ENCODE data around the gene KLK12.
"Not testable (repeated sequence)": the region's sequence is repeated elsewhere in the genome, so short reads cannot be mapped to it uniquely, and the experiment has no call there.

KLK12 gene

DNA sequence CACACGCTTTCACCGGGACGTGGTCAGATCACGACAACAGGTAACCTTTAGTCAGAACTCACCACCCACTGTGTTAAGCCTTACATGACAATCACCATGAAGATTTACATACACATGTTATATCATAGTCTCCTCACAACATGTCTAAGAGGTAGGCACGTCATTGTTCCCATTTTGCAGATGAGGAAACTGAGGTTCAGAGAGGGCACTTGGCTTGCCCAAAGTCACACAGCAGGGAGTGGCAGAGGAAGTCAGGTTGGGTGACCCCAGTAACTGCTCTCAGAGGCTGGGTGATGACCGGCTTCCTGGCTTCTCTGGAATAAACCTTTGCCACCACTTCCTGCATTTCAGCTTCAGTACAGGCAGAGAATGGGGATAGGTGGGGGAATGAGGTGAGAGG, 20.6 kb downstream of the KLK12 start:
- no peak for DNase-seq

DNA sequence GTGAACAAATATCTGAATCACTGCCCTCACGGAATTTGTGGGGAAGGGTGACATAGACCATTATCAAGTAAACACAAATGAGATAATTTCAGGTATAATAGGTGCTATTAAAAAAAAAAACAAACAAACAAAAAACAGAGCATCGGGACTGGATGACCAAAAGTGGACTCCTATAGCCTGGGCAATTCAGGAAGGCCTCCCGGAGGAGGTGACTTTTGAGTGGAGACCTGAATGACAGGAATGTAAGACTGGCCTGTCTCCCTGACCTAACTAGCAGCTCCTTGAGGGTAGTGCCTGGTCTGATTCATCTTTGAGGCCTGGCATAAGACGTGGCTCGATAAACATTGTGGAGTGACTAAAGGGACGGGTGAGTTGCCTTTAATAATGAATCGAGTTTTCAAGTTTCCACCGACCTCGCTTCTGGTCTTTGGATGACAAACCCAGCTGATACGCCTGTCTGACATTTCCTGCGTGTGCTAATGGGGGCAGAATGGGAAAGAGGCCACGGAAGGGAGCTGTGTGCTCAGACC, 22.1 kb downstream of the KLK12 start:
- DNase-seq = no peak

DNA sequence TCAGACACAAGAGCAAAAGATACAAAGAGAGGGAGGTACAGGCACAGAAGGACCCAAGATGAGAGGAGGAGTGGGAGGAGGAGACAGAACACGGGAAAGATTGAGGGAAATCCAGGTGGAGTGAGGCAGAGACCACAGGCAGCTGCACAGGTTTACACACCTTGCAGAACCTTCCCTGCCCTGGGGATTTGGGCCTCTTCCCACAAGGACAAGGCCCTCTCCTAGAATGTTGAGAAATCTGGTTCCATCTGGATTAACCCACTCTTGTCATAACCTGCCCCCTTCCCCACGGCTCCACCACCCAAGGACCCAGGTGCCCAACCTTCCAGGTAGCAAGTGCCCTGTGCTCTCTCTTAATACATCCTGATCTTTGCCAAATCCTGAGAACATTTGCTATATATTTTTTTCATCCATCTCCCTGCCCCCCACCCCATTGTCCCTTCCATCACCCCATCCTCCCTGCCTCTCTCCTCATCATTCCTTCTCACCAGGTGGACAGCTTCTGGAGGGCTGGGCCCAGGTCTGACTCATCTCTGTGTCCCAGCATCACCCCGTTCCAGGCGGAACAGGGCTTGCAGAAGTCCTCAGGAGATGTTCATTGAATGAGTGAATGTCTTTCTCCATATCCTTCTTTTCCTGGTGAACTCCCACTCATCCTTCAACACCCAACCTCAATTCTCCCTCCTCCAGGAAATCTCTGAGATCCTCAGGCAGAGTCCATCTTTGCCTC, 24.6 kb downstream of the KLK12 start:
- DNase-seq = no peak

DNA sequence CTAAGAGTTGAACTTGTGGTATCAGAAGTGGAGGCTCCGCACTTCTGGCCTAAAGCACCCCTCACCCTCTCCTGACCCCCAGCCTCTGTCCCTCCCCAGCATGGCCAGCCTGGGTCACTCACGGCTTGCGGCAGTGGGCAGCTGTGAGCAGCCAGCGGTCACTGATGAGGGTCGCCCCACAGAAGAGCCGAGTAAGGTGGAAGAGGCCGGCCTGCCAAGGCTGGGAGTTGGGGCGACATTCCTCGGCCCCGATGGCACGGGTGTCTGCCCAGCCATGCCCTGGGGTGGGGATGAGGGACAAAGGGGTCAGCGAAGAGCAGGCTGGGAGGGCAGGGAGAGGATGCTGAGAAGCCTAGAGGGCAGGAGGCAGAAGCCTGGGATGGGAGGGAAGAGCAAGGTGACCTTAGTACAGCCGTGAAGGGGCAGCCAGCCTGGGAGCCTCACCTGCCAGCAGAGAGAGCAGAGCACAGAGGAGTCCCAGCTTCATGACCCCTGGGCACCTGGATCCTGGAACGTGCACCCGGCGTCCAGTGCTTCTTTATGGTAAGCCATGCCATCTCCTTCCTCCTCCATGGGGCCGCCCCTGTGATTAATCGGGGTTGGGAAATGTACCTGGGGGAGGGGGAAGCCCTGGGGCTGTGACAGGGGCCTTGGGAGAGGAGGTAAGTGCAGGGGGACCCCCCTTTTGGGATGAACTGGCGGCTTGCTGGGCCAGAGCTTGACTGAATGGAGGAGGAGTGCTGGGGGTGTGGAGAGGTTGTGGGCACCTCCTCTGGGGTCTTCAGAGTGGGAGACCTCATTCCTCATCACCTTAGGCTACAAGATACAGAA, 25.5 kb downstream of the KLK12 start:
- DNase-seq = no peak

DNA sequence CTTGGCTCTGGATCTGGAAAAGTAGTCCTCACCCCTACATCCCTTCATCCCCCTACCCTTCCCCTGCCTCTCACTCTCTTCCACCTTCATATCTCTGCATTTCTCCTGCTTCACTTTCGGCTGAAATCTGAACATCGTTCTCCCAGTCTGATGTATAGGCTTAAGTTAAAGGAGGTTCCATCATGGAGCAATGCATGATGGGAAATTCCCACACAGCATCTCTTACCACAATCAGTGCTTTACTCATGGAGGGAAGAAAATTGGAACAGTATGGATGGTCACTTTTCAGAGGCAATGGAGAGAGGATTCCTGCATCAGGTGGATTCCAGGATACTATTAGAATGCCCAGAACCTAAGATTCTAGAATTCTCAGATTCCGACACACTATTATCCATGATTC, 27.3 kb downstream of the KLK12 start:
- DNase-seq = no peak

DNA sequence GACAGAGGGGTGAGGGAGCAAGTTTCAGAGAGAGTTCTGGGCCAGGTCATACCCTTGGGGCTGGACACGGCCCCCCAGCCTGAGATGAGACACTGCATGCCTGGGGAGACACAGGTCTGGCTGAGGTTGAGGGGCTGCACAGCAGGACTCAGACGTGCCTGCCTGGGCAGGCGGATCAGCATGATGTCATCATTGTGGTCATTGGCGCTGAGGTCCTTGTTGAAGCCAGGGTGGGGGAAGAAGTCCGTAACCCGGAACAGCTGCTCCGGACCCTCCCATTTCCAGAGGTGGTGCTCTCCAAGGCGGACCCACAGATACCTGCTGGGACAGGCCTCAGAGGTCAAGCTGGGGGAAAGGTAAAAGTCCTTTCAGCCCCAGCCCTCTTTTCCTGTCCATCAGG, 28.4 kb downstream of the KLK12 start:
- DNase-seq = no peak

DNA sequence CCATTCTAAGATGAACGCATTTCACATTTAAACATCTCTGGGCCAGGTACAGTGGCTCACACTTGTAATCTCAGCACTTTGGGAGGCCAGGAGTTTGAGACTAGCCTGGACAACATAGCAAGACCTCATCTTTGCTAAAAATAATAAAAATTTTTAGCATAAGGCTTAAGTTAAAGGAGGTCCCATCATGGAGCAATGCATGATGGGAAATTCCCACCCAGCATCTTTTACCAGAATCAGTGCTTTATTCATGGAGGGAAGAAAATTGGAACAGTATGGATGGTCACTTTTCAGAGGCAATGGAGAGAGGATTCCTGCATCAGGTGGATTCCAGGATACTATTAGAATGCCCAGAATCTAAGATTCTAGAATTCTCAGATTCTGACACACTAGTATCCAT, 29.6 kb downstream of the KLK12 start:
- DNase-seq = no peak

DNA sequence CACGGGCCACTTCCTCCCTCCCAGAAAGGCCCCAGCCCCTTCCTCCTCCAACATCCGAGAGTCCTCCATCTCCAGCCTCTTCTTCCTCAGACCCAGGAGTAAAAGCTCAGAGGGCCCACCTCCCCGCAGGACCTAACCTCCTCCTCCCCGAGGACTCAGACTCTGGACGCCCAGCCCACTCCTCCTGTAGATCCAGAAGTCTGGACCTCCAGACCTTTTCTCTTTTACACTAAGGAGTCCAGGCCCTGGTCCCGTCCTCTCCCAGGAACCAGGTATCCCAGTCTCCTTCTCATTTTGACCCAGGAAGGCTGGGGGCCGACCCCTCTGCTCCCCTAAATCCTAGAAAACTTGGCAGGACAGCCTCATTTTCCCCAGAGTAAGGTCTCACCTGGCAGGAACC, 31.5 kb downstream of the KLK12 start:
- no peak for DNase-seq

DNA sequence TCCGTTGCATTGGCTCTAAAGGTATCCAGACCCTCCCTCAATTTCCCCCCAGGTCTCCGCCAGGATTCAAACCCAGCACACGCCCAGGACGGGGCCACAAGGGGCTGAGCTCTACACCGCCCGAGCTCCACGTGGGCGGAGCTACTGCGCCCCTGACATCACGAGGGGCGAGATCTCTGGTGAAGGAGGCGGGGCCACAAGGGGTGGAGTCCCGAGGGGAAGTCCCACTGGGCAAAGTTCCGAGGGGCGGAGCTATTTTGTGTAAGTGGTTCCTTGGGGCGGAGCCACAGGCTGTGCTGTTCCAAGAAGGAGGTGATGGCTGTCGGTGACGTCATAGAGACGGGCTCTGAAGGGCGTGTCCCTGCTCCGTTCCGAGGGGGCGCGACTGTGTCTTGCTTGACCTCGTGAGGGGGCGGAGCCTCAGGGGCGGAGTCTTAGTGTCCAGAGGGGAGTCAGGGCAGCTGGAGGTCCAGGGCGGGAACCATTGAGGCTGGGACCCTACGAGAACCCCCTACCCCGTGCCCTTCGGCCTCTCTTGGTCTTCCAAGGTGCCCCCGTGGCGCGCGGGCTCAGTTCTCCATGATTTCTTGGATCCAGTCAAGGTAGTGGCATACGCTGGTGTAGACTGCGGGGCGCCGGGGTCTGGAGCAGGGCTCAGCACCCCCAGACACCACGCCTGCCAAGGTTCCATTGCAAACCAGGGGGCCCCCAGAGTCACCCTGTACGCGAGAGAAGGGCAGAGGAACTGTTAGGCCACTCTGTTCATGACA, 32.1 kb downstream of the KLK12 start:
- peak in 1 of 2 donors; percentile 17 for DNase-seq

DNA sequence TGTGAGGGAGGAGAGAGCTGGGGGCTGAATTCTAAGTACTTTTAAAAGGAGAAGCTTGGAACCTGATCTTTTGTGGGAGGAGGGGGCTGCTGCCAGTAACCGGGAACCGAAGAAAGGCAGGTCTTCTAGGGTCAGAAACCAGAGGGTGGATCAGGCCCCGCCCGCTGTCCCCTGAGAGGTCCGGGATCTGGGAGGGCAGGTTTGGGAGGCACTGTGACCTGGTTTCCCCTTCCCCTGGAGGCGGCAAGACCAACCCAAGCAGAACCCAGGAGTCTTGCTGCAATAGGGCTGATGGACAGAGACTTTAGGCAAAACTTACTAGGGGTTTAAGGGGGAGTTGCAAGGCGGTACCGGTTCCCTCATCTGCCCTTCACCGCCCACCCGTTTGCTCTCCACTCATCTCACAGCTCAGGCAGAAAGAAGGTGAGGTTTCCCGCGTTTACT, 32.7 kb downstream of the KLK12 start:
- no peak for DNase-seq

DNA sequence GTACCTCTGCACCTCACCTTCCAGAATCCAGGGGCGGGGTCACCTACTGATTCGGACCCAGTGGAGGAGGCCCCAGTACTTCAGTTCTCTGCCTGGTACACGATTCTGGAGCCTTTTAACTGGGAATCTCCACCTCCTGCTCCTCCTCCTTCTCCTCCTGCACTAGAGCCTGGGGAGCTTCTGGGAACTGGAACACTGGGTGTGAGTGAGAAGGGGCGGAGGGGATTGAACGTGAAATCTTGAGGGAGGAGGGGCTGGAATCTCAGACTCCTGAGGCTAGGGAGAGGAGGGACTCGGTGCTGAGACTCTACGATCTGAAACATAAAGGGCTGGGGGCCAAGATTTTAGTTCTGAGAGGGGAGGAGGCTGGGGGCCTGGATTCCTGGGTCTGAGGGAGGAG, 33.3 kb downstream of the KLK12 start, which contains the start of gene KLK8:
TSS of gene KLK8 (minus strand) at position 90 of the 400 bp plus-strand sequence. CDS start 437 bp downstream, outside the sequence.
- no peak for DNase-seq

DNA sequence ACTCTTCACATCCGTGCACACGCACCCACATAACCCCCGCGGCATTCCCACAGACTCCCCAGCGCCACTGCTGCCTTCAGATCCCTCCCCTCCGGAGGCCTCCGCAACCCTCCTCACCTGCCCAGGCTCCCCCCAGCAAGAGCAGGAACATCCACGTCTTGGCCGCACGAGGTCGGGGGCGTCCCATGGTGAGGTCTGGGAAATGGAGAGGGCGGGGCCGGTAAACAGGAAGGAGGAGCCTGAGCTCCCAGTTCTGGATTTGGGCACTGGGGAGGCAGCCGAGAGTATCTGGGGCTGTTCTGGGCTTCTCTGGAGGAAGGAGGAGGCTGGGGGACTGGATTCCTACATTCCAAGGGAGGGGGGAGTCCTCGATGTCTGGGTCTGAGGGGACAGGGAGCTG, 33.8 kb downstream of the KLK12 start:
- no peak for DNase-seq

DNA sequence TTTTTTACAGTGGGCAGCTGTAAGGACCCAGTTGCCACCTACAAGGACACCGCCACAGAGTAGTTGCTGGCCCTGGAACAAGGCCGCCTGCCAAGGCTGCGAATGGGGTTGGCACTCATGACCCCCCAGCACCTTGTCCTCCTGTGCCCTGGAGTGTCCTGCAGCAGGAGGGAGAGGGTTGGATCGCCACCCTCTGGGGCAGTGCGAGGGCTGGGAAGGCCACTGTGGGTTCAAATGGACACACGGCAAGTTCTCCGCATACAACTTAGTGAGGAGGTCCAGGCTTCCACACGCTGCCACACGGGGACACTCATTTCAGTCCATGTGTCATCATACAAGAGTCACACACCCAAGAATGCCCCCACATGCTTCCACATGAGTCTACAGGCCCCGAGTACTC, 34.4 kb downstream of the KLK12 start:
- DNase-seq = no peak

DNA sequence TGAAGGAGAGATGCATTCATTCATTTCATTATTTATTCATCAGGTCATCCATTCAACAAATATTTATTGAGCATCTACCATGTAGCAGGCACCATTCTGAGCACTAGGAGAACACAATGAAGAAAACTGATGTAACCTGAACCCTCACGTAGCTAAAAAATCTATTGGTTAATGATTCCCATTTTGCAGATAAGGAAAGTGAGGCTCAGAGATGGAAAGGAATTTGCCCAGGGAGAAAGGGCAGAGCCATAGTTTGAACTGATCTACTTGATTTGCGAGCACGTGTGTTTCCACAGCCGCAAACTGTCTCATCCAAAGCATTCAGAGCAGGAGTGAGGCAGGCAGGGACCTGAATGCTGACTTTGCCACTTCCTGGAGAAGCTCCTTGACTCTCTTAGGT, 36.1 kb downstream of the KLK12 start:
- DNase-seq = no peak

DNA sequence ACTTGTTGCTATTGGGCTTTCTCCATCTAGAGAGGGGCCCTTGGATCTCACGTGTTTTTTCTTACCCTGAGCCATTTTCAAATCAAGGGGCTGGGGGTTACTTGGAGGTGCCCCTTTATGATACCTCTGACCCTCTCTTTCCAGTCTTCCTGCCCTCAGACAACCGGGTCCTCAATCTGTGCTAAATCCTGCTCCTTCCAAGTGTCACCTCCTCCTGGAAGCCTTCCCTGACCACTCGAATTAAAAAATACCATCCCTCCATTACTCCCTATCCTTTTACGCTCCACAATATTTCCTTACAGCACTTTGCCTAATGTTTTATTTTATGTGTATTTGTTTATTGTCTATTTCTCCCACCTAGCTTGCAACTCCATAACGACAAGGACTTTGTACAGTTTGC, 36.7 kb downstream of the KLK12 start:
- DNase-seq = no peak

DNA sequence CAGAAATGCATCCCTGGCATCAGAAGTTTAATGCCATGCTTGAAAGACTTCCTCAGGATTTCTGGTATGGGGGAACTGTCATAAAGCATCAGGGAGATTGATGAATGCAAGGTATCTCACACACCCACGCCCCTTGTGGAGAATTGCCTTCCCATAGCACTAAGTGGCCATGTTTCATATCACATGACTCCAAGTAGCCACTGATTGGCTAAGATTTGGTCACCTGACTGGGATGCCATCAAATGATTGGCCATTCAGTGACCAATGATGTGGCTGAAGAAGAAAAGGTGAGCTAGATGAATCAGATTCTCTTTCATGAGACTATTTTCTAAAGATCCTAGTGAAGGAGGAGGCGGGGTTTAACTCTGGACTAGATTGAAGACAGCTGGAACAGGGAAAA, 40.7 kb downstream of the KLK12 start:
- no peak for DNase-seq

DNA sequence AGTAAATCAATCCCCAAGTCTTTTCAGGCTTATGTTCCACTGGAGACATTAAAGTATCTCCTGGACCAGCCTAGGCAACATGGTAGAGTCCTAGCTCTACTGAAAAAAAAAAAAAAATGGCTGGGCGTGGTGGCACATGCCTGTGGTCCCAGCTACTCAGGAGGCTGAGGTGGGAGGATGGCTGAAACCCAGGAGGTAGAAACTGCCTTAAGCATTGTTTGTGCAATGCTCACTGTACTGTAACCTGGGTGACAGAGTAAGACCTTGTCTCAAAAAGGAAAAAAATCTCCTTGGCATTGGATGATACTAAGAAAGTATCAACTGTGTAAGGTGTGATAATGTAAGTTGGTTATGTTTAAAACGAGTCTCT, 42.2 kb downstream of the KLK12 start:
- no peak for DNase-seq

DNA sequence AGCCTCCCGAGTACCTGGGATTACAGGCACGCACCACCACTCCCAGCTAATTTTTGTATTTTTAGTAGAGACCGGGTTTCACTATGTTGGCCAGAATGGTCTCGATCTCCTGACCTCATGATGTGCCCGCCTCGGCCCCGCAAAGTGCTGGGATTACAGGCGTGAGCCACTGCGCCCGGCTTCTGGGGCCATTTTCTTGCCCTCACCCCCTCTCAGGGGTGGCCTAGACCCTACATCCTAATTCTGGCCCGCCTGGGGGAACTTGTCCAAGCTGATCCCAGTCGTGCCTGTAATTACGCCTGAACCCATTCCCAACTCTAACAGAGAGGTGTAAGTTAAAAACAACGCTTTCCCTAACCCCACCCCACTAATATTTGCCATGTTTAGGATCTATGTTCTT, 50.4 kb downstream of the KLK12 start:
- not testable (repeated sequence) for DNase-seq

DNA sequence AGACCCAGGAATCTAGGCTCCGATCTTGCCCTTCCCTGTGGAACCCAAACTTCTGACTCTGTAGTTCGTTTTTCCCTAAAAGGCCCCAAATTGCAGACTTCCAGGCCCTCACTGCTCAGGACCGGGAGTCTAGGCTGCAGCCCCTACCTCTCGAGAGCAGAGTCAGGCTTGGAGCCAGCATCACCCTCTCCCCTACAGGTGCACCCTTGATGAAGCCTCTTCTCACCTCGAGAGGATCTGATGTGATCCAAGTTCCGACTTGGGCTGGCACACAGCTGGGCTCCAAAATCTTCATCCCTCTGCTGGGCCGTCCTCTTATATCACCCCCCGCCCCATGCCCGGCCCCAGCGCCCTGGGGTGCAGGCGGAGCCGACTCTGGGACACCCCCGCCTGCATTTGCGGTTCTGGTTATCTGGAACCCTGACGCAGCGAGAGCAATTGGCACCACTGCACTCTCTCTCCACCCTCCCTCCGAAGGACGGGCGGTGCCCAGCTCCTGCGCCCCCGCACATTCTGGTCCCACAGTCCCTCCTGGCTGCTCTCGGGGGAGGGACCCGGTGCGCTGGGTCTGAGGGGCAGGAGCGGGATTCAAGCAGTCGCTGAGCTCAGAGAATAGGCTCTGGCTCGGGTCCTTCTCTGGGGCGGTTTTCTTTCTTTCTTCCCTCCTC, 51.0 kb downstream of the KLK12 start, which contains the start of gene KLK7:
TSS of gene KLK7 (minus strand) at position 293 of the 668 bp plus-strand sequence. CDS start 1,518 bp downstream, outside the sequence.
- DNase-seq = no peak

DNA sequence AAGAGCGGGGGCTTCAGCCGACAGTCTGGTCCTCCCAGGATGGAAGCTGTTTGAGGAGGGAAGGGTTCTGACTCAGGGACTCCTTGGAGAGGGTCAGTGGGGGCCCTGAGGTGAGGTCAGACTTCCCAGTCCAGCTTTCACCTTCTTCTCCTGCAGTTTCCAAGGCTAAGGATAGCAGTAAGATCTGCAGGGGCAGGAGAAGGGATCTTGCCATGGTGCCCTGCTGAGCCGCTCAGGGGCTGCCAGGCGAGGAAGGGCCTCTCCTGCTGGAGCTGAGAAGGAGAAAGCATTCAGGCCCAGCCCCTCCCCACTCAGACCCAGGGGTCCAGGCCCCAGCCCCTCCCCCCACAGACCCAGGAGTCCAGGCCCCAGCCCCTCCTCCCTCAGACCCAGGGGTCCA, 52.6 kb downstream of the KLK12 start:
- no peak for DNase-seq

DNA sequence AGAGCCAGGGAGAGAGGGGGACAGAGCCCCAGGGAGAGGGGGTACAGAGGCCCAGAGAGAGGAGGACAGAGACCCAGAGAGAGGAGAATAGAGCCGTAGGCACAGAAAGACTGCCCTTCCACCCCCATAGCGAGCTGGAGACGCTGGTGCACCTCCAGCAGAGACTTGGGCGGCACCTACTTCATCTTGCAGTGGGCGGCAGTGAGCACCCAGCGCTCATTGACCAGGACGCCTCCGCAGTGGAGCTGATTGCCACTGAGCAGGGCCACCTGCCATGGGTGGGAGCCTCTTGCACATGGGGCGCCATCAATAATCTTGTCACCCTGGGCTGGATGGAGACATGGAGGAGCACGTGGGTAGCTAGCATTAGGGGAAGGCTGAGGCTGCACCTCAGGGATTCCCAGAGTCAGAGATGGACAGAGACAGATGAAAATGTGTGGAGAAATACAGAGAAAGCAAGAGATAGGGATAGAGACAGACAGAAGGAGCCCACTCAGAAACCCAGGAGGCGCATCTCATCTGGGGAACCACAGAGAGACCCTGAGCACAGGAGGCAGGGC, 53.1 kb downstream of the KLK12 start:
- no peak for DNase-seq

DNA sequence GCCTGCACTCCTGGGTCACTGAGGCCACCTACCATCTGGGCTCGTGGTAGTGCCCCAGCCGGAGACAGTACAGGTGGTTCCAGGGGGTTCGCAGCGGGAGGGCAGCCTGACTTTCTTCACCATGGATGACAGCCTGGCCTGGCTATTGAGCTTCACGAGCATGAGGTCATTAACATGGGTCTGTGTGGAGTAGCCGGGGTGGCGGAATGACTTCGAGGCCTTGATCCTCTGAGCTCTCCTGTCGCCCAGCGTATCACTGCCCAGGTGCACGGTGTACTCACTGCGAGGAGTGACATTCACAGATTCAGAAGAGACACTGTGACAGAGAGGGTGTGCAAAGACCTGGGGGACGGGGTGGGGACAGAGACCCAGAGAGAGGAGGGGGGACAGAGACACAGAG, 54.6 kb downstream of the KLK12 start:
- no peak for DNase-seq

Data from stimulated activated CD4-positive, alpha-beta T cell treated with anti-CD3 and anti-CD28 coated beads, Interleukin-2, amount 100 ng/mL, for 48 hours (primary cell).